Right lobe of liver (tissue), 6 donors: ENCODE data around the gene STON2. TPM values are rescaled to one million over a fixed set of nuclear protein-coding genes. Genes with fewer than 3 reads are reported as not detected.
"Not testable (repeated sequence)": the region's sequence is repeated elsewhere in the genome, so short reads cannot be mapped to it uniquely, and the experiment has no call there.

Experiments
- ATAC-seq, 4 donors: fragments of 200-7000 bp; cut with Tn5 transposase; one replicate each; pipeline ENCODE4 v1.9.1; 2020; ENCODE audit warnings: mild to moderate bottlenecking in 4 of 4, moderate library complexity in 4 of 4
- DNase-seq, 3 donors: peaks; one replicate each; pipeline ENCODE4 v3.0.0-alpha.2; 2020
- H3K27ac ChIP-seq, 3 donors: fragments of 200-600 bp; one replicate each; pipeline ENCODE4 v1.8.0; 2022
- H3K27me3 ChIP-seq, 2 donors: fragments of 200-600 bp; one replicate each; pipeline ENCODE4 v1.8.0; 2022
- H3K36me3 ChIP-seq, 4 donors: fragments of 200-600 bp; sonication (generic) in 1 of 4; one replicate each; pipeline versions ENCODE4 v1.5.1 to v1.8.0; 2017 to 2022; ENCODE audit warnings: control low read depth in 1 of 4
- H3K4me1 ChIP-seq, 4 donors: fragments of 200-600 bp; sonication (generic) in 1 of 4; one replicate each; pipeline versions ENCODE4 v1.5.1 to v1.8.0; 2017 to 2022; ENCODE audit warnings: control low read depth in 1 of 4
- H3K4me3 ChIP-seq, 3 donors: fragments of 200-600 bp; one replicate each; pipeline ENCODE4 v1.8.0; 2022
- H3K9me3 ChIP-seq, 4 donors: fragments of 200-600 bp; sonication (generic) in 1 of 4; one replicate each; pipeline versions ENCODE4 v1.5.1 to v1.8.0; 2017 to 2022; ENCODE audit warnings: control low read depth in 1 of 4
- POLR2A ChIP-seq: fragments of 450-650 bp; IDR thresholded peaks from one replicate; pipeline ENCODE4 v1.6.1; 2017; ENCODE audit warnings: antibody characterized with exemption, mild to moderate bottlenecking
- WGBS: methylation state at CpG from one replicate; pipeline ENCODE4 v1.1.6; 2018; ENCODE audit warnings: low coverage, low lambda C conversion rate; ENCODE audit not compliant: insufficient coverage; ENCODE audit errors: missing lambda C conversion rate; 5-methylcytosine and 5-hydroxymethylcytosine counted together
- intact Hi-C, 2 donors: fragments of 100-400 bp; cut with DNase I; formaldehyde crosslinking; loops; one replicate each; pipeline versions ENCODE4 v1.11.2 to v1.14.1; 2022
- total RNA-seq, 6 experiments: library from RNA; depleted of rRNA in 2 of 6; stranded (reverse); fragments of >200 nt in 2 of 6; fragmentation: NEBNext Ultra II Directional in 3 of 6; extraction: Animal tissue kit (Norgen Biotek cat#: 25700) in 3 of 6; gene quantifications; one replicate each; pipeline versions ENCODE4 v1.1.0 to v1.2.4, GENCODE V29; 2016 to 2023
- TF ChIP-seq, protein P1 (sequence below), 4 donors: fragments of 200-600 bp in 3 of 4; fragments of 450-650 bp in 1 of 4; IDR thresholded peaks; one replicate each; pipeline versions ENCODE4 v1.5.1 to v1.8.0; 2016 to 2022; ENCODE audit warnings: antibody characterized with exemption in 4 of 4, mild to moderate bottlenecking in 2 of 4
- donor health status: DM: no; HTN: yes; CAD: no.
- donor health status: DM: no; HTN: no; CAD: no.
- donor health status: DM: no; HTN: no; CAD: no.
- donor health status: DM: no; HTN: yes; CAD: no.
- donor health status: DM: no; HTN: yes; CAD: no.

STON2 gene
- total RNA-seq, 6 experiments from 2014 or later, result 4.9 to 23.7 (median 10.7) TPM

DNA sequence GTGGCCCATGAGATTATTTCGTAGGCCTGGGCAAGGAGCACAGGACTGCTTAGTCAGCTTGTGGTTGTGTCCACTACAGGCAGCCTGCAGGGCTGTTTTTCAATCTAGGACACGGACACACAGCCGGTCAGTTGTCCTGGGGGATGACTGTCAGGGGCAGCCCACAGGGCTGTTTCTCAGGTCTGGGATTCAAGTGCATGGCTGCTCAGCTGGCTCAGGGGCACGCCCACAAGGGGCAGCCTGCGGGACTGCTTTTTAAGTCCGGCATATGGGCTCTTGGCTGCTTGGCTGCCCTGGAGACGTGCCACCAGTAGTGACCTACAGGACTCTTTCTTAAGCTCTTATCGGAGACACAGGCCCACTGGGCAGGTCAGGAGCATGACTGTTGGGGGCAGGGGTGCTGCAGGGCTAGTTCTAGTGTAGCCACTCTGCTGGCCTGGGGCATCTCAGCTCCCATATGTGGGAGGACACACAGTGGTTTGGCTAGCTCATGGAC is 152.8 kb downstream of the STON2 start:
- Histone ChIP-seq H3K27ac (no peak overlapping the region), H3K9me3 (no peaks in the 10 kb centered on the region), H3K36me3 (no peaks in the 10 kb centered on the region), H3K4me1 (no peaks in the 10 kb centered on the region), H3K27me3 (no peaks in the 10 kb centered on the region), H3K4me3 (no peak overlapping the region)
- ATAC-seq (no peak), DNase-seq (no peak)
- no CpG with 5 or more reads among the region's 8 CpGs for WGBS
- TF ChIP-seq, protein P1, sequence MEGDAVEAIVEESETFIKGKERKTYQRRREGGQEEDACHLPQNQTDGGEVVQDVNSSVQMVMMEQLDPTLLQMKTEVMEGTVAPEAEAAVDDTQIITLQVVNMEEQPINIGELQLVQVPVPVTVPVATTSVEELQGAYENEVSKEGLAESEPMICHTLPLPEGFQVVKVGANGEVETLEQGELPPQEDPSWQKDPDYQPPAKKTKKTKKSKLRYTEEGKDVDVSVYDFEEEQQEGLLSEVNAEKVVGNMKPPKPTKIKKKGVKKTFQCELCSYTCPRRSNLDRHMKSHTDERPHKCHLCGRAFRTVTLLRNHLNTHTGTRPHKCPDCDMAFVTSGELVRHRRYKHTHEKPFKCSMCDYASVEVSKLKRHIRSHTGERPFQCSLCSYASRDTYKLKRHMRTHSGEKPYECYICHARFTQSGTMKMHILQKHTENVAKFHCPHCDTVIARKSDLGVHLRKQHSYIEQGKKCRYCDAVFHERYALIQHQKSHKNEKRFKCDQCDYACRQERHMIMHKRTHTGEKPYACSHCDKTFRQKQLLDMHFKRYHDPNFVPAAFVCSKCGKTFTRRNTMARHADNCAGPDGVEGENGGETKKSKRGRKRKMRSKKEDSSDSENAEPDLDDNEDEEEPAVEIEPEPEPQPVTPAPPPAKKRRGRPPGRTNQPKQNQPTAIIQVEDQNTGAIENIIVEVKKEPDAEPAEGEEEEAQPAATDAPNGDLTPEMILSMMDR (IDR thresholded peaks at IDR 0.05), result no peak
- TF ChIP-seq POLR2A, result no peak
- intact Hi-C loops, result no loop called here

DNA sequence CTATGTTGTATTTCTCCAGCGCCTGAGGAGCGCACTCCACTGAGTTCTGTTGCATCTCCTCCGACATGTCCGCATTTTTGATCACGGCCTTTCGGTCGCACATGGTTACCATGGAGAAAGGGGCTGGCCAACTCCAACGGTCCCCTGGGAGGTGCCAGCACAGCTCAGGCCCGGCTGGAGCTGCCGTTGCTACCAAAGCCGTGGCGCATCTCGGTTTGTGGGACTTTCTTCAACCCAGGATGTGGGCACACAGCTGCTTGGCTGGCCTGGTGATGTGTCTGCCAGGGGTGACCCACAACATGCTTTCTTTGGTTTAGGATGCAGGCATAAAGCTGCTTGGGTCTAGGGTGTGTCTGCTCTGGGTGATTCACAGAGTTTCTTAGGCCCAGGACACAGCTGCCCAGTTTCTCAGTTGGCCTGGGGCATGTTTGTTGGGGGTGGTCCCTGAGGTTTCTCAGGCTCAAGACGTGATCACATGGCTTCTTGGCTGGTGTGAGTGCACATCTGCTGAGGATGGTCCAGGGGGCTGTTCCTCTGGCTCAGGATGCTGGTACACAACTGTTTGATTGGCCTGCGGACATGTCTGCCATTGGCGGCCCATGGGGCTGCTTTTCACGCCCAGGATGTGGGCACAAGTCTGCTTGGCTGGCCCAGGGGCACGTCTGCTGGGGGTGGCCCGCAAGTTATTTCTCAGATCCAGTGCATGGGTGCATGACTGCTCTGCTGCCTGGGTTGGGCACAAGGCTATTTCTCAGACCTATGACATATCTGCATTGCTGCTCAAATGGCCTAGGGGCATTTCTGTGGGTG is 153.5 kb downstream of the STON2 start:
- DNase-seq, result no peak
- peak in 1 of 4 donors; percentile 16 for ATAC-seq
- Histone ChIP-seq H3K27ac (no peak overlapping the region), H3K27me3 (no peaks in the 10 kb centered on the region), H3K36me3 (no peaks in the 10 kb centered on the region), H3K9me3 (no peaks in the 10 kb centered on the region), H3K4me1 (no peaks in the 10 kb centered on the region), H3K4me3 (no peak overlapping the region)
- intact Hi-C loops, result no loop called here
- no peak for TF ChIP-seq POLR2A
- TF ChIP-seq, protein P1 (IDR thresholded peaks at IDR 0.05), result no peak
- WGBS, result 83% methylated on average over 11 of the region's 19 CpGs

DNA sequence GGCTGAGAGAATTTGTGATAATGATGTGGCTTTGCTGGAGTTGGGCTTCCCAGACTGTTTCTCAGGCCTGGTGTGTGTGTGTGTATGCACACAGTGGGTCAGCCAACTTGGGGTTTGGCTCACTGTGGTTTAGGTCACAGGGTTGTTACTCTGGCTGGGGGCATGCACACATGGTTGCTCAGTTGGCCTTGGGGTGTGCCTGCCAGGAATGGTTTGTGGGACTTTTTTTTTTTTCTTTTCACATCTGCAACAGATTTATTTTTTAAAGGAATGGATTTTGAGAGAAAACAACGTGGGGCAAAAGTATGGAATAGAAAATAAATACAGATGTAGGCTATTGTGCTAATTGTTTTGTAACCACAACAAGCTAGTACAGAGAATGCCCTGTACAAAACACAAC is 154.4 kb downstream of the STON2 start:
- no peaks in the 10 kb centered on the region for H3K4me1 ChIP-seq
- no peak for DNase-seq
- no peak for ATAC-seq
- H3K36me3 ChIP-seq, result no peaks in the 10 kb centered on the region
- TF ChIP-seq POLR2A, result no peak
- TF ChIP-seq, protein P1 (IDR thresholded peaks at IDR 0.05), result no peak
- H3K27ac ChIP-seq, result no peak overlapping the region
- H3K4me3 ChIP-seq, result no peak overlapping the region
- intact Hi-C loops, result no loop called here
- no peaks in the 10 kb centered on the region for H3K27me3 ChIP-seq
- H3K9me3 ChIP-seq, result no peaks in the 10 kb centered on the region
- 11% methylated on average over 1 of the region's 1 CpG for WGBS

DNA sequence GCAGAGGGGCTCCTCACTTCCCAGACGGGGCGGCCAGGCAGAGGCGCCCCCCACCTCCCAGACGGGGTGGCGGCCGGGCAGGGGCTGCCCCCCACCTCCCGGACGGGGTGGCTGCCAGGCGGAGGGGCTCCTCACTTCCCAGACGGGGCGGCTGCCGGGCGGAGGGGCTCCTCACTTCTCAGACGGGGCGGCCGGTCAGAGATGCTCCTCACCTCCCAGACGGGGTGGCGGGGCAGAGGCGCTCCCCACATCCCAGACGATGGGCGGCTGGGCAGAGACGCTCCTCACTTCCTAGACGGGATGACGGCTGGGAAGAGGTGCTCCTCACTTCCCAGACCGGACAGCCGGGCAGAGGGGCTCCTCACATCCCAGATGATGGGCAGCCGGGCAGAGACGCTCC is 155.7 kb downstream of the STON2 start:
- H3K9me3 ChIP-seq, ATAC-seq, H3K4me1 ChIP-seq, DNase-seq, H3K27me3 ChIP-seq, H3K4me3 ChIP-seq, intact Hi-C loops, H3K36me3 ChIP-seq, H3K27ac ChIP-seq: not testable (repeated sequence)
- 81% methylated on average over 4 of the region's 28 CpGs for WGBS

DNA sequence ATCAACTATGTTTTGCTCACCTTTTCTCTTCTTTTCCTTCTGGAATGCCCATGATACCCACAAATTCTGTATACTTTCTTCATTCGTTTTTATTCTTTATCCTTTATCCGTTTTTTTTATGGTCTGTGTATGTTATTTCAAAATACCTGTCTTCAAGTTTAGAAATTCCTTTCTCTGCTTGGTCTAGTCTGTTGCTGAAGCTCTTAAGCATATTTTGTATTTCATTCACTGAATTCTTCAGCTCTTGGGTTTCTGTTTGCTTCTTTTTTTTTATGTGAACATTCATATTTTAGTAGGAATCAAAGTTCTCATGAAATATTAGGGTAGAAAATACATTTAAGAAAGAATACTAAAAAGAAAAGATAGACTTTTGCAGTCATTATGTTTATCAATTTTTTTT is 156.6 kb downstream of the STON2 start:
- 67% methylated on average over 2 of the region's 2 CpGs for WGBS
- intact Hi-C loops, result no loop called here
- DNase-seq (no peak), ATAC-seq (no peak)
- TF ChIP-seq, protein P1 (IDR thresholded peaks at IDR 0.05), result no peak
- no peak for TF ChIP-seq POLR2A
- H3K4me1 ChIP-seq, result no peaks in the 10 kb centered on the region
- H3K27ac ChIP-seq, result no peak overlapping the region
- no peaks in the 10 kb centered on the region for H3K36me3 ChIP-seq
- H3K9me3 ChIP-seq, result no peaks in the 10 kb centered on the region
- no peak overlapping the region for H3K4me3 ChIP-seq
- H3K27me3 ChIP-seq, result no peaks in the 10 kb centered on the region

DNA sequence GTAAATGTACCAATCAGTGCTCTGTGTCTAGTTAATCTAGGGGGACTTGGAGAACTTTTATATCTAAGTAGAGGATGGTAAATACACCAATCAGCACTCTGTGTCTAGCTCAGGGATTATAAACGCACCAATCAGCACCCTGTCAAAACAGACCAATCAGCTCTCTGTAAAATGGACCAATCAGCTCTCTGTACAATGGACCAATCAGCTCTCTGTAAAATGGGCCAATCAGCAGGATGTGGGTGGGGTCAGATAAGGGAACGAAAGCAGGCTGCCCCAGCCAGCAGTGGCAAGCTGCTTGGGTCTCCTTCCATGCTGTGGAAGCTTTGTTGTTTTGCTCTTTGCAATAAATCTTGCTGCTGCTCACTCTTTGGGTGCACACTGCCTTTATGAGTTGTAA is 163.3 kb downstream of the STON2 start:
- WGBS, result 54% methylated on average over 2 of the region's 2 CpGs
- H3K4me3 ChIP-seq, intact Hi-C loops, DNase-seq, H3K27ac ChIP-seq, H3K9me3 ChIP-seq, H3K4me1 ChIP-seq, H3K27me3 ChIP-seq, ATAC-seq, H3K36me3 ChIP-seq: not testable (repeated sequence)
